Hepatocyte (in vitro differentiated cells): ENCODE results near the gene GUCD1. TPM values are rescaled to one million over a fixed set of nuclear protein-coding genes. Genes with fewer than 3 reads are reported as not detected.

Source experiments
- DNase-seq: peaks from one replicate; pipeline ENCODE4 v3.0.0-alpha.2; 2016; ENCODE audit warnings: low spot score
- H2AFZ ChIP-seq: fragments of 200-600 bp; sonication (generic); 2 replicates; pipeline ENCODE4 v1.6.0; 2016; ENCODE audit warnings: antibody characterized with exemption, mild to moderate bottlenecking
- H3K27ac ChIP-seq: fragments of 200-600 bp; sonication (generic); 2 replicates; pipeline ENCODE4 v1.5.1; 2016; ENCODE audit warnings: mild to moderate bottlenecking
- H3K27me3 ChIP-seq: fragments of 200-600 bp; sonication (generic); 2 replicates; pipeline ENCODE4 v1.6.1; 2016
- H3K36me3 ChIP-seq: fragments of 200-600 bp; sonication (generic); replicated peaks from 2 replicates; pipeline ENCODE4 v1.5.1; 2016; ENCODE audit warnings: low read depth; ENCODE audit not compliant: insufficient read depth
- H3K4me1 ChIP-seq: fragments of 200-600 bp; sonication (generic); 2 replicates; pipeline ENCODE4 v1.5.1; 2016; ENCODE audit warnings: mild to moderate bottlenecking, moderate library complexity; ENCODE audit not compliant: insufficient read depth
- H3K4me2 ChIP-seq: fragments of 200-600 bp; sonication (generic); 2 replicates; pipeline ENCODE4 v1.6.0; 2016
- H3K4me3 ChIP-seq: fragments of 200-600 bp; sonication (generic); 2 replicates; pipeline ENCODE4 v1.5.1; 2016; ENCODE audit warnings: mild to moderate bottlenecking
- H3K79me2 ChIP-seq: fragments of 200-600 bp; sonication (generic); 2 replicates; pipeline ENCODE4 v1.6.0; 2017; ENCODE audit warnings: mild to moderate bottlenecking
- H3K9me2 ChIP-seq: fragments of 200-600 bp; sonication (generic); replicated peaks from 2 replicates; pipeline ENCODE4 v1.6.0; 2017; ENCODE audit warnings: mild to moderate bottlenecking; ENCODE audit not compliant: insufficient read depth
- H3K9me3 ChIP-seq: fragments of 200-600 bp; sonication (generic); 2 replicates; pipeline ENCODE4 v1.5.1; 2016; ENCODE audit warnings: low read depth, mild to moderate bottlenecking
- H4K20me1 ChIP-seq: fragments of 200-600 bp; sonication (generic); 2 replicates; pipeline ENCODE4 v1.6.0; 2016; ENCODE audit warnings: mild to moderate bottlenecking; ENCODE audit not compliant: insufficient read depth, poor library complexity, severe bottlenecking
- CTCF ChIP-seq: fragments of 200-600 bp; sonication (generic); IDR thresholded peaks from 2 replicates; pipeline ENCODE4 v1.5.1; 2016; ENCODE audit warnings: antibody characterized with exemption, mild to moderate bottlenecking; ENCODE audit not compliant: poor library complexity
- EZH2 ChIP-seq: fragments of 200-600 bp; sonication (generic); IDR thresholded peaks from 2 replicates; pipeline ENCODE4 v1.6.1; 2016; ENCODE audit warnings: antibody characterized with exemption, mild to moderate bottlenecking, borderline replicate concordance
- EZH2phosphoT487 ChIP-seq: fragments of 200-600 bp; sonication (generic); IDR thresholded peaks from one replicate; pipeline ENCODE4 v1.6.1; 2018; ENCODE audit warnings: antibody characterized with exemption, mild to moderate bottlenecking, low read depth, moderate library complexity; ENCODE audit not compliant: unreplicated experiment, severe bottlenecking
- WGBS: methylation state at CpG from one replicate; pipeline ENCODE4 v1.1.6; 2016; ENCODE audit warnings: low lambda C conversion rate; ENCODE audit errors: missing lambda C conversion rate; 5-methylcytosine and 5-hydroxymethylcytosine counted together
- polyA plus RNA-seq: library from polyadenylated mRNA; unstranded; fragments of >200 nt; fragmentation: Nextera tagmentation; extraction: Ambion mirVana; gene quantifications from 2 replicates; pipeline ENCODE4 v1.2.1, GENCODE V29; 2016
- total RNA-seq: library from RNA; depleted of rRNA; stranded (reverse); fragments of >200 nt; gene quantifications from 2 replicates; pipeline ENCODE4 v1.2.3, GENCODE V29; 2014

Gene GUCD1
- total and polyA plus RNA-seq, 2 experiments from 2014 or later, result 102 to 149 TPM

GRCh38 chr22:24517446-24517845 is 37.5 kb downstream of the GUCD1 start:
- no peak overlapping the region for H3K27ac ChIP-seq
- H3K36me3 ChIP-seq, result no peaks in the 10 kb centered on the region
- H3K9me2 ChIP-seq, result no peaks in the 10 kb centered on the region
- peaks cover 24% of the 10 kb centered on the region for H3K4me1 ChIP-seq
- H3K27me3 ChIP-seq, result no peaks in the 10 kb centered on the region
- TF ChIP-seq EZH2, result no peak
- no peak for TF ChIP-seq EZH2phosphoT487
- H3K79me2 ChIP-seq, result no peaks in the 10 kb centered on the region
- no peak overlapping the region for H2AFZ ChIP-seq
- DNase-seq, result no peak
- 84% methylated on average over 2 of the region's 2 CpGs for WGBS
- no peaks in the 10 kb centered on the region for H4K20me1 ChIP-seq
- no peaks in the 10 kb centered on the region for H3K9me3 ChIP-seq
- H3K4me3 ChIP-seq, result no peak overlapping the region
- no peak overlapping the region for H3K4me2 ChIP-seq

GRCh38 chr22:24516301-24516737 is 38.6 kb downstream of the GUCD1 start:
- Histone ChIP-seq H3K9me3 (no peaks in the 10 kb centered on the region), H3K4me3 (no peak overlapping the region), H3K27ac (peak overlapping the region; percentile 42), H2AFZ (no peak overlapping the region), H3K36me3 (no peaks in the 10 kb centered on the region), H3K4me1 (peaks cover 21% of the 10 kb centered on the region), H3K27me3 (no peaks in the 10 kb centered on the region), H3K79me2 (no peaks in the 10 kb centered on the region), H4K20me1 (no peaks in the 10 kb centered on the region), H3K9me2 (no peaks in the 10 kb centered on the region), H3K4me2 (peak overlapping the region; percentile 41)
- DNase-seq, result peak; percentile 83
- 58% methylated on average over 3 of the region's 3 CpGs for WGBS
- TF ChIP-seq EZH2 (no peak), CTCF (no peak), EZH2phosphoT487 (no peak)

- H3K4me2 ChIP-seq, result no peak overlapping the region
- H3K4me1 ChIP-seq, result peaks cover 29% of the 10 kb centered on the region
- no peak overlapping the region for H2AFZ ChIP-seq
- no peaks in the 10 kb centered on the region for H3K79me2 ChIP-seq
- no peaks in the 10 kb centered on the region for H3K27me3 ChIP-seq
- TF ChIP-seq EZH2phosphoT487 (no peak), CTCF (no peak), EZH2 (no peak)
- no peak for DNase-seq
- 92% methylated on average over 8 of the region's 8 CpGs for WGBS
- H3K4me3 ChIP-seq, result no peak overlapping the region
- no peaks in the 10 kb centered on the region for H3K9me3 ChIP-seq
- no peaks in the 10 kb centered on the region for H3K36me3 ChIP-seq
- no peaks in the 10 kb centered on the region for H4K20me1 ChIP-seq
- no peaks in the 10 kb centered on the region for H3K9me2 ChIP-seq
- H3K27ac ChIP-seq, result no peak overlapping the region
Observed at GRCh38 chr22:24515027-24515338, 40.0 kb downstream of the GUCD1 start.

GRCh38 chr22:24514241-24515026 is 40.5 kb downstream of the GUCD1 start:
- DNase-seq, result peak; percentile 60
- peak overlapping the region; percentile 16 for H3K4me2 ChIP-seq

More at GRCh38 chr22:24514241-24515026, 40.5 kb downstream of the GUCD1 start:
- no peak for TF ChIP-seq EZH2phosphoT487
- TF ChIP-seq EZH2, result no peak
- peaks cover 29% of the 10 kb centered on the region for H3K4me1 ChIP-seq
- no peaks in the 10 kb centered on the region for H3K27me3 ChIP-seq
- H3K9me2 ChIP-seq, result no peaks in the 10 kb centered on the region
- no peaks in the 10 kb centered on the region for H3K36me3 ChIP-seq
- peak overlapping the region; percentile 54 for H3K27ac ChIP-seq
- H4K20me1 ChIP-seq, result no peaks in the 10 kb centered on the region
- H3K79me2 ChIP-seq, result no peaks in the 10 kb centered on the region
- H3K4me3 ChIP-seq, result no peak overlapping the region
- 70% methylated on average over 14 of the region's 14 CpGs for WGBS
- H2AFZ ChIP-seq, result no peak overlapping the region
- H3K9me3 ChIP-seq, result no peaks in the 10 kb centered on the region
